Sigmoid colon (tissue), 7 donors: Measurements from ENCODE around the gene ZNF786. TPM values are rescaled to one million over a fixed set of nuclear protein-coding genes. Genes with fewer than 3 reads are reported as not detected.

Experiments
- DNase-seq: peaks from one replicate; pipeline ENCODE4 v3.0.0-alpha.2; 2019
- H3K27ac ChIP-seq, 4 donors: fragments of 200-600 bp; sonication (generic); one replicate each; pipeline ENCODE4 v1.5.1; 2016 to 2019; ENCODE audit warnings: mild to moderate bottlenecking in 1 of 4
- H3K27me3 ChIP-seq, 3 donors: fragments of 200-600 bp; sonication (generic); one replicate each; pipeline ENCODE4 v1.5.1; 2019; ENCODE audit warnings: mild to moderate bottlenecking in 1 of 3
- H3K36me3 ChIP-seq, 4 donors: fragments of 200-600 bp; sonication (generic); one replicate each; pipeline ENCODE4 v1.5.1; 2016 to 2019
- H3K4me1 ChIP-seq, 4 donors: fragments of 200-600 bp; sonication (generic); one replicate each; pipeline ENCODE4 v1.5.1; 2017 to 2019
- H3K4me3 ChIP-seq, 4 donors: fragments of 200-600 bp; sonication (generic); one replicate each; pipeline ENCODE4 v1.5.1; 2017 to 2019; ENCODE audit warnings: mild to moderate bottlenecking in 2 of 4, moderate library complexity in 1 of 4
- H3K9me3 ChIP-seq, 4 donors: fragments of 200-600 bp in 3 of 4; sonication (generic) in 3 of 4; one replicate each; pipeline versions ENCODE4 v1.5.1 to v1.6.1; 2013 to 2019
- EP300 ChIP-seq, 4 donors: sonication (generic); formaldehyde crosslinking; IDR thresholded peaks; one replicate each; pipeline ENCODE4 v1.6.1; 2017; ENCODE audit warnings: antibody characterized with exemption in 4 of 4
- POLR2A ChIP-seq, 2 donors: fragments of 450-650 bp; IDR thresholded peaks; one replicate each; pipeline ENCODE4 v1.6.1; 2016; ENCODE audit warnings: antibody characterized with exemption in 2 of 2, mild to moderate bottlenecking in 2 of 2, moderate library complexity in 2 of 2
- POLR2AphosphoS5 ChIP-seq, 4 donors: sonication (generic); formaldehyde crosslinking; IDR thresholded peaks; one replicate each; pipeline ENCODE4 v1.6.1; 2017; ENCODE audit warnings: antibody characterized with exemption in 4 of 4
- WGBS, 2 donors: extraction: QIAGEN DNeasy Blood & Tissue Kit; methylation state at CpG; one replicate each; pipeline ENCODE4 v1.1.7; 2013; 5-methylcytosine and 5-hydroxymethylcytosine counted together
- intact Hi-C: fragments of 100-400 bp; cut with DNase I; formaldehyde crosslinking; loops from one replicate; pipeline ENCODE4 v1.15.1; 2023
- polyA plus RNA-seq, 3 donors: library from polyadenylated mRNA; stranded (reverse); fragments of 200-250 nt; gene quantifications; one replicate each; pipeline ENCODE4 v1.2.3, GENCODE V29; 2013
- total RNA-seq, 4 donors: library from RNA; depleted of rRNA; stranded (reverse); fragments of >200 nt; gene quantifications; one replicate each; pipeline ENCODE4 v1.1.0, GENCODE V29; 2016
- TF ChIP-seq, protein P1 (sequence below), 4 experiments: fragments of 450-650 bp in 3 of 4; fragments of 200-600 bp in 1 of 4; IDR thresholded peaks; one replicate each; pipeline ENCODE4 v1.5.1; 2016 to 2019; ENCODE audit warnings: antibody characterized with exemption in 4 of 4, mild to moderate bottlenecking in 3 of 4, moderate library complexity in 2 of 4
- donor health status: healthy with polysubstance abuse.
- donor health status: Bipolar disorder and iron deficiency.
- donor health status: healthy.

The ZNF786 gene
- total and polyA plus RNA-seq, 7 donors = 0.60 to 6.9 (median 3.8) TPM

DNA sequence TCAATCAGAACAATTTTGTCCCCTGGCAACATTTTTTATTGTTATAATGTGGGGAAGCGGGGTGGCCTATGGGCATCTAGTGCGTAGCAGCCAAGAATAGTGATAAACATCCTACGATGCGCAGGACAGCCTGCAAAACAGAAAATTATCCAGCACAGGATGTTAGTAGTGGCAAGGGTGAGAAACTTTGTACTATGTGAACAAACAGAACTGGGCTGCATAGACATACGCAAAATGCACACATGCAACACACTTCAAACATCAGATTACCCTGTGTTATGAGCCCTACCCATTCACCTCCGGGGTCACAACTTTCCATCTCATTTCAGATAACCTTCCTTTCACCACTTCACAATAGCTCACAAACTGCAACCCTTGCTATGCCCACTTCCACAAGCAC is 3.1 kb downstream of the ZNF786 start:
- H3K27ac ChIP-seq = no peak overlapping the region
- H3K36me3 ChIP-seq = no peaks in the 10 kb centered on the region
- no peaks in the 10 kb centered on the region for H3K9me3 ChIP-seq
- peak; percentile 2 for DNase-seq
- H3K4me3 ChIP-seq = no peak overlapping the region
- H3K4me1 ChIP-seq = peaks cover 0 to 17% (median 9%) of the 10 kb centered on the region in 4 donors
- TF ChIP-seq, protein P1, sequence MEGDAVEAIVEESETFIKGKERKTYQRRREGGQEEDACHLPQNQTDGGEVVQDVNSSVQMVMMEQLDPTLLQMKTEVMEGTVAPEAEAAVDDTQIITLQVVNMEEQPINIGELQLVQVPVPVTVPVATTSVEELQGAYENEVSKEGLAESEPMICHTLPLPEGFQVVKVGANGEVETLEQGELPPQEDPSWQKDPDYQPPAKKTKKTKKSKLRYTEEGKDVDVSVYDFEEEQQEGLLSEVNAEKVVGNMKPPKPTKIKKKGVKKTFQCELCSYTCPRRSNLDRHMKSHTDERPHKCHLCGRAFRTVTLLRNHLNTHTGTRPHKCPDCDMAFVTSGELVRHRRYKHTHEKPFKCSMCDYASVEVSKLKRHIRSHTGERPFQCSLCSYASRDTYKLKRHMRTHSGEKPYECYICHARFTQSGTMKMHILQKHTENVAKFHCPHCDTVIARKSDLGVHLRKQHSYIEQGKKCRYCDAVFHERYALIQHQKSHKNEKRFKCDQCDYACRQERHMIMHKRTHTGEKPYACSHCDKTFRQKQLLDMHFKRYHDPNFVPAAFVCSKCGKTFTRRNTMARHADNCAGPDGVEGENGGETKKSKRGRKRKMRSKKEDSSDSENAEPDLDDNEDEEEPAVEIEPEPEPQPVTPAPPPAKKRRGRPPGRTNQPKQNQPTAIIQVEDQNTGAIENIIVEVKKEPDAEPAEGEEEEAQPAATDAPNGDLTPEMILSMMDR (IDR thresholded peaks at IDR 0.05) = no peak
- TF ChIP-seq EP300 (IDR thresholded peaks at IDR 0.05) (no peak), POLR2A (IDR thresholded peaks at IDR 0.05) (no peak), POLR2AphosphoS5 (IDR thresholded peaks at IDR 0.05) (no peak)
- intact Hi-C loops = no loop called here
- 93 to 95% methylated on average over 6 of the region's 6 CpGs for WGBS, 2 donors
- H3K27me3 ChIP-seq = no peaks in the 10 kb centered on the region

DNA sequence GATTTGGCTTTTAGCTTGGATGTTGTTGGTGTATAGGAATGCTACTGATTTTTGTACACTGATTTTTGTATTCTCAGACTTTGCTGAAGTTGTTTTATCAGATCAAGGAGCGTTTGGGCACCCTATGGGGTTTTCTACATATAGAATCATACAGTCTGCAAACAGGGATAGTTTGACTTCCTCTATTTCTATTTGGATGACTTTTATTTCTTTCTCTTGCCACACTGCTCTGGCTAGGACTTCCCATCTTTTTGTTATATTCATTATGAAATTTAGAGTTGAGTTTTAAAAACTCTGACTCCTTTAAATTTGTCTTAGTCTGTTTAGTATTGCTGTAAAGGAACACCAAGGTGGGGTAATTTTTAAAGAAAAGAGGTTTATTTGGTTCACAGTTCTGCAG is 4.7 kb downstream of the ZNF786 start:
- peaks cover 0 to 12% (median 9%) of the 10 kb centered on the region in 4 donors for H3K4me1 ChIP-seq
- no peak overlapping the region for H3K4me3 ChIP-seq
- TF ChIP-seq EP300 (IDR thresholded peaks at IDR 0.05) (no peak), POLR2AphosphoS5 (IDR thresholded peaks at IDR 0.05) (no peak)
- TF ChIP-seq, protein P1 (IDR thresholded peaks at IDR 0.05) = no peak
- H3K9me3 ChIP-seq = no peaks in the 10 kb centered on the region
- 80 to 87% methylated on average over 1 of the region's 1 CpG for WGBS, 2 donors
- no peaks in the 10 kb centered on the region for H3K36me3 ChIP-seq
- H3K27ac ChIP-seq = no peak overlapping the region
- no peaks in the 10 kb centered on the region for H3K27me3 ChIP-seq
- intact Hi-C loops = no loop called here
- DNase-seq = no peak

DNA sequence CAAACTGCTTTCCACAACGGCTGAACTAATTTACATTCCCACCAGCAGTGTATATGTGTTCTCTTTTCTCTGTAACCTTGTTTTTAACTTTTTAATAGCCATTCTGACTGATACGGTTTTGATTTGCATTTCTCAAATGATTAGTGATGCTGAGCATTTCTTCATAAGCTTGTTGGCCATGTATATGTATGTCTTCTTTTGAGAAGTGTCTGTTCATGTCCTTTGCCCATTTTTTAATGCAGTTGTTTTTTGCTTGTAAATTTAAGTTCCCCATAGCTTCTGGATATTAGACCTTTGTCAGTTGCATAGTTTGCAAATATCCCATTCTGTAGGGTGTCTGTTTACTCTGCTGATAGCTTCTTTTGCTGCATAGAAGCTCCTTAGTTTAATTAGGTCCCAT is 6.1 kb downstream of the ZNF786 start:
- Histone ChIP-seq H3K27ac (no peak overlapping the region), H3K9me3 (no peaks in the 10 kb centered on the region), H3K27me3 (no peaks in the 10 kb centered on the region), H3K4me1 (peaks cover 0 to 7% (median 4%) of the 10 kb centered on the region in 4 donors), H3K36me3 (peaks cover 0 to 8% (median 3%) of the 10 kb centered on the region in 4 donors), H3K4me3 (no peak overlapping the region)
- no peak for TF ChIP-seq POLR2AphosphoS5 (IDR thresholded peaks at IDR 0.05)
- no peak for TF ChIP-seq POLR2A (IDR thresholded peaks at IDR 0.05)
- TF ChIP-seq EP300 (IDR thresholded peaks at IDR 0.05) = no peak
- TF ChIP-seq, protein P1 (IDR thresholded peaks at IDR 0.05) = no peak
- WGBS, 2 donors = 94 to 99% methylated on average over 2 of the region's 2 CpGs
- DNase-seq = no peak
- intact Hi-C loops = no loop called here

DNA sequence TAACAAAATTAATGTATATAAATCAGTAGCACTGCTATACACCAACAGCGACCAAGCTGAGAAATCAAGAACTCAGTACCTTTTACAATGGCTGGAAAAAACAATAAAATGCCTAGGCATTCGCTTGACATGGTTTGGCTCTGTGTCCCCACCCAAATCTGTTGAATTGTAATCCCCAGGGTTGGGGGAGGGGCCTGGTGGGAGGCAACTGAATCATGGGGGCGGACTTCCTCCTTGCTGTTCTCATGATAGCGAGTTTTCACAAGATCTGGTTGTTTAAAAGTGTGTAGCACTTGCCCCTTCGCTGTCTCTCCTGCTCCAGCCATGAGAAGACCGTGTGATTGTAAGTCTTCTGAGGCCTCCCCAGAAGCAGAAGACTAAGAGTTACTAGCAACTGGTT is 8.6 kb downstream of the ZNF786 start:
- no peaks in the 10 kb centered on the region for H3K27me3 ChIP-seq
- H3K9me3 ChIP-seq = no peaks in the 10 kb centered on the region
- H3K36me3 ChIP-seq = peaks cover 0 to 19% (median 3%) of the 10 kb centered on the region in 4 donors
- intact Hi-C loops = no loop called here
- H3K4me3 ChIP-seq = no peak overlapping the region
- TF ChIP-seq, protein P1 (IDR thresholded peaks at IDR 0.05) = no peak
- TF ChIP-seq EP300 (IDR thresholded peaks at IDR 0.05) (no peak), POLR2A (IDR thresholded peaks at IDR 0.05) (no peak), POLR2AphosphoS5 (IDR thresholded peaks at IDR 0.05) (no peak)
- H3K27ac ChIP-seq = no peak overlapping the region
- WGBS, 2 donors = 91 to 94% methylated on average over 6 of the region's 6 CpGs
- H3K4me1 ChIP-seq = no peaks in the 10 kb centered on the region
- DNase-seq = no peak

DNA sequence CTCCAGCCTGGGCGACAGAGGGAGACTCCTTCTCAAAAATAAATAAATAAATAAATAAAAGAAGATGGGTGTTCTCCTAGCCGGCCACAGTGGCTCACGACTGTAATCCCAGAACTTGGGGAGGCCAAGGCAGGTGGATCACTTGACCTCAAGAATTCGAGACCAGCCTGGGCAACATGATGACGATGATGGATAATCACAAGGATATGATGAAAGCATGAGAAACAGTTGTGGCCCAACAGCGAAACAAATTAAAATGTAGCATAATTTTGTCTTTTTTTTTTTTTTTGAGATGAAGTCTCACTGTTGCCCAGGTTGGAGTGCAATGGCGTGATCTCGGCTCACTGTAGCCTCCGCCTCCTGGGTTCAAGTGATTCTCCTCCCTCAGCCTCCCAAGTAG is 12.9 kb downstream of the ZNF786 start:
- WGBS, 2 donors = 86 to 87% methylated on average over 9 of the region's 9 CpGs
- no peaks in the 10 kb centered on the region for H3K9me3 ChIP-seq
- intact Hi-C loops = no loop called here
- H3K27ac ChIP-seq = no peak overlapping the region
- H3K27me3 ChIP-seq = no peaks in the 10 kb centered on the region
- H3K4me1 ChIP-seq = no peaks in the 10 kb centered on the region
- TF ChIP-seq EP300 (IDR thresholded peaks at IDR 0.05) (no peak), POLR2AphosphoS5 (IDR thresholded peaks at IDR 0.05) (no peak), POLR2A (IDR thresholded peaks at IDR 0.05) (no peak)
- TF ChIP-seq, protein P1 (IDR thresholded peaks at IDR 0.05) = no peak
- DNase-seq = peak; percentile 3
- H3K4me3 ChIP-seq = no peak overlapping the region
- H3K36me3 ChIP-seq = peaks cover 0 to 40% (median 3%) of the 10 kb centered on the region in 4 donors
